Upper lobe of left lung (tissue), 4 donors: Measurements from ENCODE around the gene CDH5.

ENCODE experiments used
- POLR2AphosphoS5 ChIP-seq, 2 donors: sonication (generic); formaldehyde crosslinking; IDR thresholded peaks; one replicate each; pipeline ENCODE4 v1.5.1; 2017; ENCODE audit warnings: antibody characterized with exemption in 2 of 2
- TF ChIP-seq, protein P1 (sequence below), 6 experiments: fragments of 450-650 bp in 4 of 6; fragments of 200-600 bp in 2 of 6; sonication (generic) in 2 of 6; IDR thresholded peaks; one replicate each; pipeline ENCODE4 v1.5.1; 2016 to 2019; ENCODE audit warnings: antibody characterized with exemption in 6 of 6

DNA sequence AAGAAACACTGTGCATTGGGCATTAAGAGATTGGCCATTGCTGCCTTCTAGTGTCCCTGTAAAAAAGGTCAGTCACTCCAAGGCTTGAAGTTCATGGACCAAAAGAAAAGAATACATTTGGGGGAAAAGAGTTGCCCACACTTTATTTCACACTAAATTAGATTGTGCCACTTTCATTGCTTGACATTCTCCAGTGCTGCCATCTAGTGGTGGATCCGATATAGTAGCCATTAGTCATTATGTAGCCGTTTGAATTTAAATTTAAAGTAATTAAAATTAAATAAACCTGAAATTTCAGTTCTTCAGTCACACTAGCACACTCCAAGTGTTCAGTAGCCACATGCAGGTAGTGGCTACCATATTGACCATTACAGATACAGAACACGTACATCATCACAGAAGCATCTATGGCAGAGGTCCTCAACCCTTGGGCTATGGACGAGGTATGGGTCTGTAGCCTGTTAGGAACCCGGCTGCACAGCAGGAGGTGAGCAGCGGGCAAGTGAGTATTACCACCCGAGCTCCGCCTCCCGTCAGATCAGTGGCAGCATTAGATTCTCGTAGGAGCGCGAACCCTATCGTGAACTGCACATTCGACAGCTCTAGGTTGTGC, 21.9 kb upstream of the CDH5 start:
- TF ChIP-seq, protein P1, sequence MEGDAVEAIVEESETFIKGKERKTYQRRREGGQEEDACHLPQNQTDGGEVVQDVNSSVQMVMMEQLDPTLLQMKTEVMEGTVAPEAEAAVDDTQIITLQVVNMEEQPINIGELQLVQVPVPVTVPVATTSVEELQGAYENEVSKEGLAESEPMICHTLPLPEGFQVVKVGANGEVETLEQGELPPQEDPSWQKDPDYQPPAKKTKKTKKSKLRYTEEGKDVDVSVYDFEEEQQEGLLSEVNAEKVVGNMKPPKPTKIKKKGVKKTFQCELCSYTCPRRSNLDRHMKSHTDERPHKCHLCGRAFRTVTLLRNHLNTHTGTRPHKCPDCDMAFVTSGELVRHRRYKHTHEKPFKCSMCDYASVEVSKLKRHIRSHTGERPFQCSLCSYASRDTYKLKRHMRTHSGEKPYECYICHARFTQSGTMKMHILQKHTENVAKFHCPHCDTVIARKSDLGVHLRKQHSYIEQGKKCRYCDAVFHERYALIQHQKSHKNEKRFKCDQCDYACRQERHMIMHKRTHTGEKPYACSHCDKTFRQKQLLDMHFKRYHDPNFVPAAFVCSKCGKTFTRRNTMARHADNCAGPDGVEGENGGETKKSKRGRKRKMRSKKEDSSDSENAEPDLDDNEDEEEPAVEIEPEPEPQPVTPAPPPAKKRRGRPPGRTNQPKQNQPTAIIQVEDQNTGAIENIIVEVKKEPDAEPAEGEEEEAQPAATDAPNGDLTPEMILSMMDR (IDR thresholded peaks at IDR 0.05) = peak; percentile 36 to 79 (median 59)
- TF ChIP-seq POLR2AphosphoS5 (IDR thresholded peaks at IDR 0.05) = no peak
